Dermis microvascular lymphatic vessel endothelial cell (primary cell): ENCODE data around the gene CDH20. TPM values are rescaled to one million over a fixed set of nuclear protein-coding genes. Genes with fewer than 3 reads are reported as not detected.

Experiments
- DNase-seq, 2 donors: peaks; one replicate each; pipeline versions ENCODE4 v3.0.0 to v3.0.0-alpha.2; 2010; ENCODE audit warnings: low read depth in 2 of 2
- total RNA-seq: library from RNA; depleted of rRNA; stranded (reverse); fragments of >200 nt; gene quantifications from 2 replicates; pipeline ENCODE4 v1.2.1, GENCODE V29; 2014

The CDH20 gene
- total RNA-seq, 1 donor from 2014 or later: not detected

GRCh38 chr18:61528961-61529360 lies 195.7 kb downstream of the CDH20 start:
- DNase-seq: peak; percentile 7 to 35

GRCh38 chr18:61530681-61531080 lies 197.5 kb downstream of the CDH20 start:
- no peak for DNase-seq

GRCh38 chr18:61531182-61531581 lies 198.0 kb downstream of the CDH20 start:
- DNase-seq: no peak

GRCh38 chr18:61531891-61532290 lies 198.7 kb downstream of the CDH20 start:
- DNase-seq: no peak

- no peak for DNase-seq
These were observed 202.2 kb downstream of the CDH20 start for GRCh38 chr18:61535401-61535800.

- DNase-seq: no peak
These were observed 208.4 kb downstream of the CDH20 start for GRCh38 chr18:61541673-61542072.

GRCh38 chr18:61542596-61542995 lies 209.4 kb downstream of the CDH20 start:
- DNase-seq: no peak

GRCh38 chr18:61543518-61543917 lies 210.3 kb downstream of the CDH20 start:
- DNase-seq: no peak

- no peak for DNase-seq
These were observed 210.9 kb downstream of the CDH20 start for GRCh38 chr18:61544178-61544577.

- peak; percentile 31 to 71 for DNase-seq
These were observed 212.3 kb downstream of the CDH20 start for GRCh38 chr18:61545281-61546245.

- peak in 1 of 2 donors; percentile 62 for DNase-seq
These were observed 213.4 kb downstream of the CDH20 start for GRCh38 chr18:61546590-61546989.

- no peak for DNase-seq
These were observed 216.2 kb downstream of the CDH20 start for GRCh38 chr18:61549416-61549815.

- no peak for DNase-seq
These were observed 216.7 kb downstream of the CDH20 start for GRCh38 chr18:61549889-61550288.

GRCh38 chr18:61551586-61551985 lies 218.4 kb downstream of the CDH20 start:
- DNase-seq: peak; percentile 72 to 88

GRCh38 chr18:61553045-61553659 lies 219.9 kb downstream of the CDH20 start:
- DNase-seq: no peak

GRCh38 chr18:61554117-61554776 lies 221.0 kb downstream of the CDH20 start:
- no peak for DNase-seq

GRCh38 chr18:61554946-61555361 lies 221.7 kb downstream of the CDH20 start:
- no peak for DNase-seq

GRCh38 chr18:61556316-61556715 lies 223.1 kb downstream of the CDH20 start:
- no peak for DNase-seq

GRCh38 chr18:61556862-61557261 lies 223.6 kb downstream of the CDH20 start:
- no peak for DNase-seq

GRCh38 chr18:61569176-61569892 lies 236.1 kb downstream of the CDH20 start:
- DNase-seq: peak; percentile 51 to 79

GRCh38 chr18:61570070-61570469 lies 236.8 kb downstream of the CDH20 start:
- DNase-seq: no peak
